ENCODE measurements around the gene ARHGAP26. TPM values are rescaled to one million over a fixed set of nuclear protein-coding genes. Genes with fewer than 3 reads are reported as not detected.

Gene ARHGAP26
- total and polyA plus RNA-seq, 10 donors: 4.2 to 148 (median 55.5) TPM

GRCh38 chr5:143196601-143197259 is 426.6 kb downstream of the ARHGAP26 start:
- Histone ChIP-seq H3K36me3 (no peaks in the 10 kb centered on the region), H3K4me1 (peaks cover 0 to 10% (median 0%) of the 10 kb centered on the region in 6 donors), H3K27ac (no peak overlapping the region), H3K4me3 (no peak overlapping the region), H3K27me3 (replicated peaks in 1 of 7) (no peaks in the 10 kb centered on the region), H3K9me3 (peaks cover 0 to 11% (median 9%) of the 10 kb centered on the region in 8 donors)
- intact Hi-C loops (cut with DNase I; ENCODE audit: low total_unique reads): no loop called here
- 88 to 99% (median 90%) methylated on average over 3 of the region's 3 CpGs for WGBS, 5 donors
- no peak for DNase-seq
- TF ChIP-seq POLR2AphosphoS5 (IDR thresholded peaks at IDR 0.05) (no peak), POLR2A (IDR thresholded peaks at IDR 0.05) (no peak), CTCF (IDR thresholded peaks at IDR 0.05 in 8 of 11, conservative IDR thresholded peaks at IDR 0.05 in 3 of 11) (no peak)

- DNase-seq: no peak
- intact Hi-C loops (cut with DNase I; ENCODE audit: low total_unique reads): no loop called here
- Histone ChIP-seq H3K4me1 (peaks cover 0 to 10% (median 0%) of the 10 kb centered on the region in 6 donors), H3K27me3 (replicated peaks in 1 of 7) (no peaks in the 10 kb centered on the region), H3K9me3 (peaks cover 0 to 13% (median 9%) of the 10 kb centered on the region in 8 donors), H3K36me3 (no peaks in the 10 kb centered on the region), H3K4me3 (no peak overlapping the region), H3K27ac (no peak overlapping the region)
- TF ChIP-seq POLR2AphosphoS5 (IDR thresholded peaks at IDR 0.05) (no peak), CTCF (IDR thresholded peaks at IDR 0.05 in 8 of 11, conservative IDR thresholded peaks at IDR 0.05 in 3 of 11) (no peak), POLR2A (IDR thresholded peaks at IDR 0.05) (no peak)
Measured at GRCh38 chr5:143197260-143197656, 427.1 kb downstream of the ARHGAP26 start.

- H3K27ac ChIP-seq: no peak overlapping the region
- WGBS, 5 donors: 82 to 91% (median 86%) methylated on average over 4 of the region's 4 CpGs
- no peaks in the 10 kb centered on the region for H3K36me3 ChIP-seq
- TF ChIP-seq CTCF (IDR thresholded peaks at IDR 0.05 in 8 of 11, conservative IDR thresholded peaks at IDR 0.05 in 3 of 11): no peak
- no peaks in the 10 kb centered on the region for H3K27me3 ChIP-seq (replicated peaks in 1 of 7)
- intact Hi-C loops (cut with DNase I; ENCODE audit: low total_unique reads): no loop called here
- H3K4me1 ChIP-seq: peaks cover 0 to 10% (median 0%) of the 10 kb centered on the region in 6 donors
- H3K4me3 ChIP-seq: no peak overlapping the region
- H3K9me3 ChIP-seq: peaks cover 0 to 18% (median 9%) of the 10 kb centered on the region in 8 donors
- DNase-seq: no peak
Measured at GRCh38 chr5:143198332-143198731, 428.2 kb downstream of the ARHGAP26 start.

- Histone ChIP-seq H3K27ac (no peak overlapping the region), H3K4me3 (no peak overlapping the region), H3K9me3 (peaks cover 0 to 18% (median 9%) of the 10 kb centered on the region in 8 donors), H3K27me3 (replicated peaks in 1 of 7) (no peaks in the 10 kb centered on the region), H3K4me1 (peaks cover 0 to 10% (median 0%) of the 10 kb centered on the region in 6 donors), H3K36me3 (no peaks in the 10 kb centered on the region)
- intact Hi-C loops (cut with DNase I; ENCODE audit: low total_unique reads): no loop called here
- 93 to 97% (median 95%) methylated on average over 1 of the region's 1 CpG for WGBS, 5 donors
- TF ChIP-seq CTCF (IDR thresholded peaks at IDR 0.05 in 8 of 11, conservative IDR thresholded peaks at IDR 0.05 in 3 of 11) (no peak), POLR2A (IDR thresholded peaks at IDR 0.05) (no peak), POLR2AphosphoS5 (IDR thresholded peaks at IDR 0.05) (no peak)
- no peak for DNase-seq
Measured at GRCh38 chr5:143199161-143199560, 429.0 kb downstream of the ARHGAP26 start.
